Chondrocyte (in vitro differentiated cells): ENCODE measurements around the gene SREBF2. TPM values are rescaled to one million over a fixed set of nuclear protein-coding genes. Genes with fewer than 3 reads are reported as not detected.

Source experiments
- DNase-seq: peaks from one replicate; pipeline ENCODE4 v3.0.0; 2021; ENCODE audit warnings: mixed read lengths, low spot score
- H3K27ac Mint-ChIP-seq: one replicate; pipeline ENCODE4 v1.8.0; 2021; ENCODE audit warnings: mild to moderate bottlenecking, moderate library complexity, mixed read lengths; ENCODE audit not compliant: unreplicated experiment
- H3K27me3 Mint-ChIP-seq: 2 replicates; pipeline ENCODE4 v1.8.0; 2021; ENCODE audit warnings: low read depth, mixed read lengths
- H3K36me3 Mint-ChIP-seq: 2 replicates; pipeline ENCODE4 v1.8.0; 2021; ENCODE audit warnings: low read depth, mixed read lengths
- H3K4me1 Mint-ChIP-seq: 2 replicates; pipeline ENCODE4 v1.8.0; 2021; ENCODE audit warnings: low read depth, mild to moderate bottlenecking, mixed read lengths
- H3K4me3 Mint-ChIP-seq: one replicate; pipeline ENCODE4 v1.8.0; 2021; ENCODE audit warnings: mild to moderate bottlenecking, moderate library complexity, mixed read lengths; ENCODE audit not compliant: unreplicated experiment
- H3K9me3 Mint-ChIP-seq: 2 replicates; pipeline ENCODE4 v1.8.0; 2021; ENCODE audit warnings: low read depth, mixed read lengths
- CTCF ChIP-seq: fragments of 200-600 bp; sonication (generic); IDR thresholded peaks from 2 replicates; pipeline ENCODE4 v1.5.0; 2021; ENCODE audit warnings: antibody characterized with exemption, mild to moderate bottlenecking, moderate library complexity
- total RNA-seq: library from RNA; stranded (reverse); gene quantifications from 3 replicates; pipeline ENCODE4 v1.2.1, GENCODE V29; 2021

Gene SREBF2
- total RNA-seq, 1 donor from 2014 or later, result 106 TPM

GRCh38 chr22:41935015-41935351 lies 102.1 kb downstream of the SREBF2 start:
- TF ChIP-seq CTCF, result no peak
- Mint-ChIP-seq H3K27ac (no peak overlapping the region), H3K36me3 (no peaks in the 10 kb centered on the region), H3K4me3 (no peak overlapping the region), H3K4me1 (no peaks in the 10 kb centered on the region), H3K9me3 (no peaks in the 10 kb centered on the region), H3K27me3 (no peaks in the 10 kb centered on the region)
- DNase-seq, result no peak

- H3K4me3 Mint-ChIP-seq, result no peak overlapping the region
- H3K27ac Mint-ChIP-seq, result no peak overlapping the region
- no peaks in the 10 kb centered on the region for H3K36me3 Mint-ChIP-seq
- no peak for DNase-seq
- H3K4me1 Mint-ChIP-seq, result peaks cover under 1% of the 10 kb centered on the region
- no peak for TF ChIP-seq CTCF
- no peaks in the 10 kb centered on the region for H3K9me3 Mint-ChIP-seq
- H3K27me3 Mint-ChIP-seq, result no peaks in the 10 kb centered on the region
Measured at GRCh38 chr22:41935509-41935908, 102.6 kb downstream of the SREBF2 start.

GRCh38 chr22:41936894-41937169 lies 103.9 kb downstream of the SREBF2 start:
- no peak for TF ChIP-seq CTCF
- H3K4me3 Mint-ChIP-seq, result no peak overlapping the region
- H3K4me1 Mint-ChIP-seq, result peaks cover 10% of the 10 kb centered on the region
- no peaks in the 10 kb centered on the region for H3K9me3 Mint-ChIP-seq
- no peaks in the 10 kb centered on the region for H3K36me3 Mint-ChIP-seq
- H3K27me3 Mint-ChIP-seq, result no peaks in the 10 kb centered on the region
- no peak overlapping the region for H3K27ac Mint-ChIP-seq
- no peak for DNase-seq

GRCh38 chr22:41939981-41940831 lies 107.3 kb downstream of the SREBF2 start:
- no peak for TF ChIP-seq CTCF
- Mint-ChIP-seq H3K36me3 (no peaks in the 10 kb centered on the region), H3K27ac (peak overlapping the region; percentile 81), H3K27me3 (no peaks in the 10 kb centered on the region), H3K4me1 (peaks cover 10% of the 10 kb centered on the region), H3K4me3 (no peak overlapping the region), H3K9me3 (no peaks in the 10 kb centered on the region)
- DNase-seq, result no peak

GRCh38 chr22:41940832-41941765 lies 108.2 kb downstream of the SREBF2 start:
- no peak for DNase-seq
- H3K27ac Mint-ChIP-seq, result peak overlapping the region; percentile 81
- peaks cover 16% of the 10 kb centered on the region for H3K4me1 Mint-ChIP-seq
- H3K4me3 Mint-ChIP-seq, result no peak overlapping the region
- H3K9me3 Mint-ChIP-seq, result no peaks in the 10 kb centered on the region
- H3K27me3 Mint-ChIP-seq, result no peaks in the 10 kb centered on the region
- H3K36me3 Mint-ChIP-seq, result no peaks in the 10 kb centered on the region
- peak; percentile 96 for TF ChIP-seq CTCF
